Measurements from ENCODE around the gene NCOA3.

The NCOA3 gene

DNA sequence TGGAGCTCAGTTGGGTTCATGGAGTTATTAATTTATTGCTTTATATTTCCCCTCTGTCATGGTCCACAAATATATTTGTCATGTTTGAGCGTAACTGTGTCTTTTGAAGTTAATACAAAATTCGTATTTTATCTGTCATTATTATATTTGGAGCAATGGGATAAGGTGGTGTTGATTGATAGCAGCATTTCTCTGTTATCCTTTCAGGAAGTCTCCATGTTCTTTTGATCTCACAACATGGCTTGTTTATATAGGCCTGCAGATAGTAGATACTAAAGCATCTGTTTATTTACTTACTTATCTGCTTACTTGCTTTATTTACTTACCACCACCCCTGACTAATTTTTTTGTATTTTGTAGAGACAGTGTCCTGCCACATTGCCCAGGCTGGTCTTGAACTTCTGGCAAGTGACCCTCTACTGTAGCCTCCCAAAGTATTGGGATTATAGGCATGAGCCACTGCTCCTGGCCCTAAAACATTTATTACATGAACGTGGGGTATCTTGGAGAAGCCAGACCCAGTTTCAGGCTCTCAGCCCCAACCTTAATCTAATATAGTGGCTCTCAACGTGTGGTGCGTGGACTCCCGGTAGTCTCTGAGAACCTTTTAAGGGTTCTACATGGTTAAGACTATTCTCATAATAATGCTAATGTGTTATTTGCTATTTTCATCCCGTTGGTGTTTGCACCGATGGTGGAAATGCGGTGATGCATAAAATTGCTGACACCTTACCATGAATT is 104.2 kb downstream of the NCOA3 start:
- DNase-seq: no peak

DNA sequence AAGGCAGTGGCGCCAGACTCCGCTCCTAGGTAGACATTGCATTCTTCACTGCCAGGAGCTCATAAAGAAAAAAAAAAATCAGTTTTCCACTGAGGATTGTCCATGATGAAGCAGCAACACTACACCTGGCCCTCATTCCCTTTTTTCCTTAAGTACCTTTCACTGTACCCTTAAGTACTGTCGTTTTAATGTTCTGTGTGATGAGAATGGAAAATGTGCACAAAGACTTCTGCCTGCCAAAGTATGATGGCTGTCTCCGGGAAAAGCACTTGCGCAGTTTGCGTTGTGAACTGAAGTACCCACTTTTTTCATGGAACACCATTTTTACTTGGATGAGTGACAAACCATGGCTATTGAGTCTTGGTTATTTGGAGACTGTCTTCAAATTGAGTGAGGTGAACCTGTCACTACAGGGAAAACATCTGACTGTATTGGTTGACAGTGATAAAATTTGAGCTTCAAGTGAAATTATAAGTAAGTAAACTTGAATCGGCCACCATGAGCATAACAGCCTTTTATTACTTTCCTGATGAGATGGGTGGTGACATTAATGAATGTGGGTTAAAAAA is 104.8 kb downstream of the NCOA3 start:
- DNase-seq: no peak

DNA sequence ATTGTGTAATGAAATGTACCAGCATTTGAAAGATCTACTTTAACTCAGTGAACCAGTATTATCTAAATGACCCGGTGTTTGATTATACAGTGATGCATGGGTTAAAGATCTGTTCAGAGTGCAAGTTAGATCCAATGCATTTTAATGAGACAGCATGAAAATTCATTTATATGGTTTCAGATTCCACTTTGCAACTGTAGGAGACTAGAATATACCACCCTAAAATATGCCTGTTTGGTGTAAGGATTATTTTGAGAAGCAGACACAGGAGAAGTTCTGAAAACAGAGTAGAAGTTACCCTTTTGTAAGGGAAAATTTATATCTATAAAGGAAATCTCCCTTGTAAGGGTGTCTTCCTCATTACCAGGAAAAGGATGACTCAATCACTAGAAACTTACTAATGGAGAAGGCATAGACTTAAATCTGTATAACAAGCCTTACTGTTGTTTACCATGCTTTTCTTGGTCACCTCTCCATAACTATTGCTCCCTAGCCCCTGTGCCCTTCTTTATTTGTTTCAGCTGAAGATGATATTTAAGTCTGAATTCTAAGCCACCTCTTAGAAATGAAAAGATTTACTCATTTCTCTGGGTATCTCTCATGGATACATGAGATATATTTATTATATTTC is 105.4 kb downstream of the NCOA3 start:
- DNase-seq: no peak

DNA sequence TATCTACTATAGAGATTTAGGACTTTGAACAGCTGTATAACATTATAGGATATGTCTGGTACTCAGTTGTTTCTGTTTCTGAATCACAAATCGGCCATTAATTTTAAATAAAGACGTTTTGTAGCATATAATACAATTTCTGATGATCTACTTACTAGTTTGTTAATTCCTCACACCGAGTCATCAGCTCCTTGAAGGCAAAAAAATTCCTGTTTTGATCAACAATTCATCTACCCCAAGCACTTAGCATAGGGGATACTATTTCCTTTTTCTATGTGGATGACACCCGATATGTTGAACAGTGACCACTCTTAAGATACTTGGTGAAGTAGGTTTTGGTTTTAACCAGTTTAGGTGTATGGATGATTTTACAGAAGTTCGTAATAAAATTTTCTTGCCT is 107.3 kb downstream of the NCOA3 start:
- no peak for DNase-seq

DNA sequence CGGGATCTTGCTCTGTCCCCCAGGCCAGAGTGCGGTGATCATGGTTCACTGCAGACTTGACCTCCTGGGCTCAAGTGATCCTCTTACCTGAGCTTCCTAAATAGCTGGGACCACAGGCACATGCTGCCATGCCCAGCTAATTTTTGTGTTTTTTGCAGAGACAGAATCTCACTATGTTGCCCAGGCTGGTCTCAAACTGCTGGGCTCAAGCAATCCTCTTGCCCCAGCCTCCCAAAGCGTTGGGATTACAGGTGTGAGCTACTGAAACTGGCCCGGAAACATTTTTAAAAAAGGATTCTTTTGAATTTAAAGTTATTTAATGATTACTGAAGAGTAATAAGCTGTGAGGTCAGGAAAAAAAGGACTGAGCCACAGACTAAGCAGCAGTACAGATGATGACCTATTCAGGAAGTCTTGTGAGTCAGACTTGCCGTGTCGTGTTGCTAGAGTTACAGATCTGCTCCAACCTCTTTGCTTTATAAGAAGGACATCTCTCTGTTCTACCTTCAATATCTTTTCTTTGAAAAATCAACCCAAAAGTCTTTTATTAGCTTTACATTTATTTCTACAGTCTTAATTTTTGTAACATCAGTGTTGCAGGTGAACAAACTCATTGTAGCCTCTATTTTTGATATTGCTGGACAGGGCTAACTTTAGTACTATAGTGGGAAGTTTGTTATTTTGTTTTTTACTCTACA is 108.7 kb downstream of the NCOA3 start:
- DNase-seq: peak; percentile 49

DNA sequence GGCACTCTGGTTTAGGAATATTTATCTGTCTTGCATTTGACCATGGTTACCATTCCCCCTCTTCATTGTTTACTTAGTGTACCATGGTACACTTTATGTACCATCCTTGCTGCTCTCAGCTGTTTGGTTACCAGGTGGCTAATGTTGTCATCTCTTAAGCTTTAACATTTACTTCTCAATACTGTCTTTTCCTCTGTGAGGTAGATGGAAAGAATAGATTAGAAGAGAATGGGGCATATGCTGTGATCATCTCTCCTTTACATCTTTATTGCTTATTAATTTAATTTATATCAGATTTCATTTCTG is 109.2 kb downstream of the NCOA3 start:
- DNase-seq: no peak

DNA sequence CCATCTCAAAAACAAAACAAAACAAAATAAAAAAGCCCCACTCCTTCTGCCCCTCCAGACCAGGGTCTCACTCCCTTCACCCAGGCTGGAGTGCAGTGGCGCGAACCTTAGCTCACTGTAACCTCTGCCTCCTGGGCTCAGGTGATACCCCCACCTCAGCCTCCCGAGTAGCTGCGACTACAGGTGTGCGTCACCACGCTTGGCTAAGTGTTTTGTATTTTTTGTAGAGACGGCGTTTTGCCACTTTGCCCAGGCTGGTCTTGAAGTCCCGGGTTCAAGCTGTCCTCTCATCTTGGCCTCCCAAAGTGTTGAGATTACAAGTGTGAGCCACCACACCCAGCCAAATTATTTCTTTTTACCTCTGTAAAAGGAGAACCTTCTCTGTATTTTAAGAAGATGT is 110.1 kb downstream of the NCOA3 start:
- no peak for DNase-seq

DNA sequence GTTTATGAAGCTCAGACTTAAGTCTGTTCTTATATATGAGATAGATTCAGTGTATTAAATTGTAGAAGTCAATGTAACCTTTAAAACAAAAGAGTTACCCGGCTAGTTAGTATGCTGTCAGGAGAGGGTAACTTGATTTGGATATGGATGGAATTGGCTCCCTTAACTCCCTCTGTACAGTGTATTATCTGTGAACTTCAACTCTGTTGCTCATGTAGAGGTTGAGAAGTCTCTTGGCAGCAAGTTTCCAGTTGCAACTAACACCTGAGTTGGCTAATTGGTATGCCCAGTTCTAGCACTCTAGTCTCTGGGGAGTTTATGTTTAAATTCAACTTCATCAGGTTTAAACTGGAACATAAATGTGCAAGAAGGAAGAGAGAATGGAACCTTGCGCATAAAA is 111.0 kb downstream of the NCOA3 start:
- DNase-seq: no peak

DNA sequence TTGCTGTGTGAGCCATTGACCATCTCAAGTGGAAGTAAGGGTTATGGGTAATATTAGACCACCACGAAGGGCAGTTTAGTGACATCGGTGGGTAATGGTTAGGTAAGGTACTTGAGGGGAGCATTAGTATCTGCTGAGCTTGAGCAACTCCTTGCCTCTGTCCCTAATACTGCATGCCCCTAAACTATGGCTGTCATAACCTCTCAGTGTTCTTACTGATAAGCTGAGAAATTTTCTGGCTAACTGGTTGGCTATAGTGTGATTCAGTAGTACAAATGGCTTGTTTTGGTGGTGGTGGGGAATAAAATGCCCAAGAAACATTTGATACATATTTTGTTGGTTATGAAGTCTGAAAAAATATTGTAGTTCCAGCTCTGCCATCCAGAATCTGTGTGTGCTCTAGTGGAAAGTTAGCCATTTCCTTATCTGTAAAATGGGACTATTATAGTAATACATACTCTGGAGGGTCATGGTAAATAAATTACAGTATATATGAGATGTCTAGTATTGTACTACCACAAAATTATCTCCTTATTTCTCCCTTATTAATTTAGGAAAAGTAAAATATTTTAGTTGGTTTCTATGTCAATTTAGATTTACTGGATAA is 113.1 kb downstream of the NCOA3 start:
- DNase-seq: no peak

DNA sequence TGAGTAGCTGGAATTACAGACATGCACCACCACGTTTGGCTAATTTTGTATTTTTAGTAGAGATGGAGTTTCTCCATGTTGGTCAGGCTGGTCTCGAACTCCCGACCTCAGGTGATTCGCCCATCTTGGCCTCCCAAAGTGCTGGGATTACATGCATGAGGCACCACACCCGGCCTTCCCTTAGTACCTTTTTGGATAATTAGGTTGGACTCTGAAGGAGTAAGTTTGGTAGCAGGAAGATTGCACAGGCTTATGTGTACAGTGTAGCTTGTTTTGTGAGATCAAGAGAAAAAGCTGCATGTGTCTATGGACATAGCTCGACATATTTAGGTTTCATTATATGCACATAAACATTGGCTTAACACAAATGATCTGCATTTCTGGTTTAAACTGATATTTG is 116.8 kb downstream of the NCOA3 start:
- no peak for DNase-seq

DNA sequence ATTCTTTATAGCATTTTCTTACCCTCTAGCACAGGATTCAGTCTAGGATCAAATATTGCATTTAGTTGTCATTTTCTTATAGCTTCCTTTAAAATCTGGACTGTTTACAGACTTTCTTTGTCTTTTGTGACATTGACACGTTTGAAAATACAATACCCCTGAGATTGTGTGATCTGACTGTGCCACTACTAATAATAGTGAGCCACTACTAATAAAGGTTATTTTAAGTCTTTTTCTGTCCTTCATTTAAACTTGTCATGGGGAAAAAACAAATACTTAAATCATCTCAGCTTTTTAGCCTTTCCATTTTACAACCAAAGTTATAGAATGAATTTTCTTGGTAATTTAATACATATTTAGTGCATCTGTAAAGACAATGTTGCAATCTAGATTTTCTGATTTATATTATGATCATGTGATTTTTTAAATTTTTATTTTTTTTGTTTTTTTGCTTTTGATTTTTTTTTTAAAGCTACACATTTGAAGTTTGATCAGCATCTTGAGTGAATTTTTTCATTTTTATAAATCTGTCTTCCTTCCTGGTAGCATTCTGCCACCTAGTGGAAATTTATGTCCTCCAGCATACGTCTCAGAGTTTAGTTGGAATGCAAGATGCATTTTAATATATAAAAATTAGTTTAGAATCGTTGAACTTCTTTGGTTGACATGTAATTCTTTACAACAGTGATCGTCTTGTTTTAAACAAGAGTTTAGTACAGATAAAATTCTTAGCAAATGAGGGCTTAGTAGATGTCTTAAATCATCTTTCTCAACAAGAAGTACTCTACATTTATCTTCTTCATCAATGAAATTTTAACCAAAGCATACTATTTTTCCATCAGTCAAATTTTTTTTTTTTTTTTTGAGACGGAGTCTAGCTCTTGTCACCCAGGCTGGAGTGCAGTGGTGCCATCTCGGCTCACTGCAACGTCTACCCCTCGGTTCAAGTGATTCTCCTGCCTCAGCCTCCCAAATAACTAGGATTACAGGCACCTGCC is 119.4 kb downstream of the NCOA3 start:
- no peak for DNase-seq

DNA sequence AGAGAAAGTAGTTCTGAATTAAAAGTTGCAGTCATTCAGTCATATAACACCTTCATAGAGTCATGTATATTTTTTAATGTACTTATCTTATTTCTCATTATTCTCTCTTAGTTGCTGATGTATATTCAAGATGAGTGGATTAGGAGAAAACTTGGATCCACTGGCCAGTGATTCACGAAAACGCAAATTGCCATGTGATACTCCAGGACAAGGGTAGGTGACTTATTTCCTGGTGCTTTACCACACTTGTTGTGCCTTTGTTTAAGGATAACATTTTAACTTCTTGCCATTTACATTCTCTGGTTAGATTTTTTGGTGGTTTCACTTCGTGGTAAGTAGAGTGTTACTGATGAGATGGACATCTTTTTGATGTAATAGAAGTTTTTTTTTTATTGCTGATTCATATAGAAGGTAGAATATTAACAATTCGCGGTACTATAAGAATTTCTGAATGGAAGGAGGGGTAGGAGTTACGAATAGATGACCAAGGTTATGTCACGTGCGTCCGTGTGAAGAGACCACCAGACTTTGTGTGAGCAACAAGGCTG is 120.5 kb downstream of the NCOA3 start:
- no peak for DNase-seq

DNA sequence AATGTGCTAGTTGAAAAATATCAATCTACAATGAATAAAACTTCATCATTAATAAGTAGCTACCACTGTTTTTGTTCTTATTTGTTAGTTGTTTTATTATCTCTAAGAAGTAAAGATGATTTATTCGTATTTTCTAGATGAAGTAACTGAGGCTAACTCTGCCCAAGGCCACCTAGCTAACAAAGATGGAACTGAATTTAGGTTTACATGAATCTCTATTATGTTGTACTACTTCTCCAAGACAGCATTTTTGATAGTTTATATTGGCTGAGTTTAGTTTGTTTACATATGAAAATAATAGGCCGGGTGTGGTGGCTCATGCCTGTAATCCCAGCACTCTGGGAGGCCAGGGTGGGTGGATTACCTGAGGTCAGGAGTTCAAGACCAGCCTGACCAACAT is 121.5 kb downstream of the NCOA3 start:
- DNase-seq: no peak

DNA sequence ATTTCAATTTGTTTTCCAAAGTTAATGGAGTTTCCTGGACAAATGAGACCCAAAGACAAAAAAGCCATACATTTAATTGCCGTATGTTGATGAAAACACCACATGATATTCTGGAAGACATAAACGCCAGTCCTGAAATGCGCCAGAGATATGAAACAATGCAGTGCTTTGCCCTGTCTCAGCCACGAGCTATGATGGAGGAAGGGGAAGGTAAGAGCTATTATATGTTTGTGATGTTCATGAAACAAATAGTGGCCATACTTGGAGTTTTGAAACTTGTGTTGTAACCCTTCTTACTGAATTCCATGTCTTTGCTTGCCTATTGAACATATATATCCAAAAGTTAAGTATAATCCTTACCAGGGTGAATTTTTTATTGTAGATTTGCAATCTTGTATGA is 125.9 kb downstream of the NCOA3 start:
- no peak for DNase-seq

DNA sequence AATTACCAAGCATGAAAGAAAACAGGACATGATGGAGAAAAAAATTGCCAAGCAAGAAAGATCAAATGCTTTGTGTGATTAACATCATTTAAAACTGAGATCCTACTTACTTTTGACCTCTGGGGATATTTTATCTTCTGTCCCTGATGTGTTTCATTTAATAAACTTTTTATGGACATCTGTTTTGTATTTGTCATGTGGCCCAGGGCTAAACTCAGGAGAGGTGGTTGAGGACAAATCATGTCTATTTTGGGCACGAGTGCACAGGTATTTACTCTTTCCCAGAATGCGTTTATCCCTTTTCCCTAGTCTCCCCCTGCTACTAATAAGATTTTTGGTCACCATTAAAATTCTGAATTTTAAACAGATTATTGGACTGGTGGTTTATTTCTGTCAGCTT is 128.2 kb downstream of the NCOA3 start:
- no peak for DNase-seq

DNA sequence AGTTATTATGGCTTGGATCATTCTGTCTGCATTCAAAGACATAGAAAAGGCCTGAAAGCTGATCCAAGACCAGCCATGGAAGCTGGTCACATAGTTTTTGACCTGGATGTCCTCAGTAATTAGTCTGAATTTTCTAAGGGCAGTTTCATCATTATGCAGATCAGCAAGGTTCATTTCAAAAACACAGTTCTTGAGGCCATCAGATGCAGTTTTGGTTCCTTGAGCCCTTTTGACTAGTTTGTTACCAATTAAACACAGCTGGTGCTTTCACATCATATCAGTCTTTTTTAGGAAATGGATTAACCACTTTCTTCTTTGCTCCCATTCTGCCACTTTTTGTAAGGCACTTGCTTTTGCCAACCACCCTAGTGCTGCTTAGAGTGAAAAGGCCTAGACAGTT is 129.4 kb downstream of the NCOA3 start:
- DNase-seq: no peak

DNA sequence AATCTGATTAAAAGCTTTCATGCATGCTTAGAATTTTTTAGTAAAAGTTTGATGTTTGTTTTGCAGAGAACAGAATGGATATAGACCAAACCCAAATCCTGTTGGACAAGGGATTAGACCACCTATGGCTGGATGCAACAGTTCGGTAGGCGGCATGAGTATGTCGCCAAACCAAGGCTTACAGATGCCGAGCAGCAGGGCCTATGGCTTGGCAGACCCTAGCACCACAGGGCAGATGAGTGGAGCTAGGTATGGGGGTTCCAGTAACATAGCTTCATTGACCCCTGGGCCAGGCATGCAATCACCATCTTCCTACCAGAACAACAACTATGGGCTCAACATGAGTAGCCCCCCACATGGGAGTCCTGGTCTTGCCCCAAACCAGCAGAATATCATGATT is 133.6 kb downstream of the NCOA3 start:
- DNase-seq: no peak

DNA sequence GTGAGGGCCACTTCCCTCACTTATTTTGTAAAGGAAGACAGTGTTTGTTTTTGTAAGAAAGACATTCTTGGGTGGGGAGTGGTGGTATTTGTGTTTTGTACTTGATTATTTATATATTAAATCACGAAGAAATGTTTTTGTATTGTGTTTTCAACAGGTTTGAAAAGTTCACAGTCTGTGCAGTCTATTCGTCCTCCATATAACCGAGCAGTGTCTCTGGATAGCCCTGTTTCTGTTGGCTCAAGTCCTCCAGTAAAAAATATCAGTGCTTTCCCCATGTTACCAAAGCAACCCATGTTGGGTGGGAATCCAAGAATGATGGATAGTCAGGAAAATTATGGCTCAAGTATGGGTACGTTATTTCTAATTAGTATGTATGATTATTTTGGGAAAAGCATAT is 137.2 kb downstream of the NCOA3 start:
- no peak for DNase-seq

DNA sequence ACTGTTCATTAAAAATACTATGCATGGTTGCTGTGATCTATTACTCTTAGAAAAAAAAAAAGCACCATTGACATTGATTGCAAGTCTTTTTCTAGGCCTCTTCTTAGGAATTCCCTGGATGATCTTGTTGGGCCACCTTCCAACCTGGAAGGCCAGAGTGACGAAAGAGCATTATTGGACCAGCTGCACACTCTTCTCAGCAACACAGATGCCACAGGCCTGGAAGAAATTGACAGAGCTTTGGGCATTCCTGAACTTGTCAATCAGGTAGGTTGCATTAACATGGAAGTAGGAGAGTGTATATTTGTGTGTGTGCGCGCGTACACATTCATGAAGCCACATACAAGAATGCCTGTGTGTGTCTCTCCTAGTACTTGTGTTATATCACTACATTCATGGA is 140.4 kb downstream of the NCOA3 start:
- DNase-seq: no peak

DNA sequence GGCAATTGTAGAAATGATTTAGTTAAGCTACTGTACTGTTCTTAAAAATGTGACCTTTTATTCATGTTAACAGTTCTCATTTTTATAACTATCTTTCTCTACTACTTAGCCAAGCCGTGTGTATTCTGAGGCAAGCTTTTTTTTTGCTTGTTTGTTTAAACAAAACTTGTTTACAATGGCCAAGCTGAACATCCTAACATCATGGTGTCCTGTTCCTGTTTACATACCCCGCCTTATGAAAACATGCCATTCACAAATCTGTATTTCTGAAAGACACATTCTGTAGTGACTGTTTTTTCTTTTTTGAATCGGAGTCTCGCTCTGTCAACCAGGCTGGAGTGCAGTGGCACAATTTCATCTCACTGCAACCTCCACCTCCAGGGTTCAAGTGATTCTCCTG is 140.9 kb downstream of the NCOA3 start:
- no peak for DNase-seq

DNA sequence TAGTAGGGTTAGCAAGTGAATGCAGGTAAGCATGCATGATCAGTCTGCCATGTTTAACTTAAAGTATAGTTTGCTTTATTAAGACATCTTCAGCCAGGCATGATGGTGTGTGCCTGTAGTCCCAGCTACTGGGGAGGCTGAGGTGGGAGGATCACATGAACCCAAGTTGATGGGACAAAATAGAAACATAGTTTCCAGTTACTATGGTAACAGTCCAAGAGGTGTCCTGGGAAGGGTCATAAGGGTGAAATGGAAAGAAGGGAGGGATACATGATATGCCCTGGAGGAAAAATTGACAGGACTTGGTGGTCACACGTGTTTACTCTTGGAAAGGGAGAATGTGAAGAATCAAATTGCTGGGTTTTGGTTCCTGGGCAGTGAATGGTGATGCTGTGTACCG is 143.9 kb downstream of the NCOA3 start:
- no peak for DNase-seq

DNA sequence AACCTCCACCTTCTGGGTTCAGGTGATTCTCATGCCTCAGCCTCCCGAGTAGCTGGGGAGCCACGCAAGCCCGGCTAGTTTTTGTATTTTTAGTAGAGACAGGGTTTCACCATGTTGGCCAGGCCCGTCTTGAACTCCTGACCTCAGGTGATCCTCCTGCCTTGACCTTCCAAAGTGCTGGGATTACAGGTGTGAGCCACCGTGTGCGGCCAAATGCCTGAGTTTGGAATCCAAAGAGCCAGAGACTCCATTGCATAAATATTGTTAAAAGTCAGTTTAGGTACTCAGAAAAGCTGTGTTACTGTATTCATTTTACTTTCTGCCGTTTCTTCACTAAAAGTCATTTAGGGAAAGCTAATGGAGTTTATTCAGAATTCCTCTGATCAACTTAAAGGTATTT is 146.3 kb downstream of the NCOA3 start:
- no peak for DNase-seq

Data from right hindlimb (tissue), 1 donor.